GM12878 (cell line): ENCODE measurements around the gene HVCN1. TPM values are rescaled to one million over a fixed set of nuclear protein-coding genes. Genes with fewer than 3 reads are reported as not detected.
"Not testable (repeated sequence)": the region's sequence is repeated elsewhere in the genome, so short reads cannot be mapped to it uniquely, and the experiment has no call there.

ENCODE experiments used
- ATAC-seq: fragments of 200-7000 bp; cut with Tn5 transposase; 3 replicates; pipeline ENCODE4 v1.9.1; 2020; ENCODE audit warnings: mild to moderate bottlenecking, moderate library complexity
- BruUV-seq: library from RNA; stranded (reverse); fragments of 400-500 nt; replicated peaks from 2 replicates; lab custom pipeline; 2021; lab: Mats Ljungman, UMichigan
- CTCF ChIA-PET: fragments of 300-600 bp; sonication (Branson Sonifier 250); formaldehyde crosslinking; extraction: SDS; loops from one replicate; lab custom pipeline; 2021; ENCODE audit warnings: inconsistent platforms; lab: Yijun Ruan, JAX
- POLR2A ChIA-PET: fragments of 350-600 bp; formaldehyde crosslinking; extraction: SDS; loops from one replicate; lab custom pipeline; 2021; ENCODE audit warnings: inconsistent platforms; lab: Charles Lee
- RAD21 ChIA-PET: fragments of 300-600 bp; sonication (Branson Sonifier 250); formaldehyde crosslinking; loops from one replicate; lab custom pipeline; 2023; ENCODE audit warnings: antibody characterized with exemption; ENCODE audit not compliant: unreplicated experiment; lab: Charles Lee
- SMC1A ChIA-PET: fragments of 300-600 bp; sonication (Branson Sonifier 250); formaldehyde crosslinking; loops from one replicate; lab custom pipeline; 2023; ENCODE audit not compliant: unreplicated experiment, uncharacterized antibody; lab: Charles Lee
- DNase-seq: peaks from one replicate; pipeline ENCODE4 v3.0.0-alpha.2; 2011; ENCODE audit warnings: low read depth, low spot score
- FAIRE-seq: peaks from 3 replicates; lab custom pipeline; 2011; peaks lifted over from hg19 to GRCh38; lab: Jason Lieb, UNC
- H2AFZ ChIP-seq: 2 replicates; pipeline ENCODE4 v1.6.0; 2011; ENCODE audit warnings: low read depth, low read length, control low read depth; ENCODE audit not compliant: control insufficient read depth
- H3K27ac ChIP-seq: 2 replicates; pipeline ENCODE4 v1.5.1; 2011; ENCODE audit warnings: control low read depth; ENCODE audit not compliant: control insufficient read depth, insufficient read depth
- H3K27me3 ChIP-seq, 2 experiments: replicated peaks in 1 of 2; 2 replicates each; pipeline versions ENCODE4 v1.6.0 to v1.6.1; 2011; ENCODE audit warnings: low read length in 1 of 2; ENCODE audit not compliant: control insufficient read depth in 2 of 2, insufficient read depth in 2 of 2
- H3K36me3 ChIP-seq, 2 experiments: 2 replicates each; pipeline ENCODE4 v1.5.1; 2011; ENCODE audit warnings: low read length in 1 of 2; ENCODE audit not compliant: control insufficient read depth in 2 of 2, insufficient read depth in 2 of 2
- H3K4me1 ChIP-seq: 2 replicates; pipeline ENCODE4 v1.6.1; 2011; ENCODE audit warnings: mild to moderate bottlenecking, low read length, moderate library complexity, mixed read lengths; ENCODE audit not compliant: control insufficient read depth, insufficient read depth
- H3K4me2 ChIP-seq: 2 replicates; pipeline ENCODE4 v1.6.0; 2011; ENCODE audit warnings: control low read depth; ENCODE audit not compliant: control insufficient read depth, insufficient read depth
- H3K4me3 ChIP-seq: fragments of 200-600 bp; sonication (generic); 2 replicates; pipeline ENCODE4 v1.5.1; 2016
- H3K79me2 ChIP-seq: 2 replicates; pipeline ENCODE4 v1.6.0; 2011; ENCODE audit warnings: low read length; ENCODE audit not compliant: control insufficient read depth, insufficient read depth
- H3K9ac ChIP-seq: 2 replicates; pipeline ENCODE4 v1.8.0; 2011; ENCODE audit warnings: low read length, control low read depth, mixed read lengths; ENCODE audit not compliant: control insufficient read depth, insufficient read depth
- H3K9me3 ChIP-seq: replicated peaks from 3 replicates; pipeline ENCODE4 v1.5.1; 2011; ENCODE audit warnings: mild to moderate bottlenecking, low read length; ENCODE audit not compliant: control insufficient read depth, insufficient read depth
- H4K20me1 ChIP-seq: 2 replicates; pipeline ENCODE4 v1.6.0; 2011; ENCODE audit not compliant: control insufficient read depth, insufficient read depth
- BACH1 ChIP-seq: fragments of 450-650 bp; IDR thresholded peaks from 2 replicates; pipeline ENCODE4 v1.6.1; 2017; ENCODE audit warnings: mild to moderate bottlenecking, borderline replicate concordance
- CBX5 ChIP-seq: sonication (generic); IDR thresholded peaks from 2 replicates; pipeline ENCODE4 v1.6.1; 2016; ENCODE audit warnings: low read depth, moderate library complexity, mild to moderate bottlenecking, inconsistent platforms
- CHD4 ChIP-seq: fragments of 200-600 bp; sonication (generic); IDR thresholded peaks from 2 replicates; pipeline ENCODE4 v1.6.1; 2016; ENCODE audit warnings: mild to moderate bottlenecking
- EED ChIP-seq: sonication (generic); IDR thresholded peaks from 2 replicates; pipeline ENCODE4 v1.6.1; 2016; ENCODE audit warnings: antibody characterized with exemption, low read depth
- MTA3 ChIP-seq: IDR thresholded peaks from 2 replicates; pipeline ENCODE4 v1.6.1; 2012; ENCODE audit warnings: low read length, inconsistent platforms, borderline replicate concordance
- POLR2AphosphoS5 ChIP-seq: IDR thresholded peaks from 2 replicates; pipeline ENCODE4 v1.6.1; 2011; ENCODE audit warnings: mild to moderate bottlenecking, low read length, inconsistent platforms
- POU2F2 ChIP-seq: IDR thresholded peaks from 3 replicates; pipeline ENCODE4 v1.6.1; 2011; ENCODE audit warnings: low read depth, mild to moderate bottlenecking, low read length, borderline replicate concordance
- SRF ChIP-seq, 2 experiments: IDR thresholded peaks; 2 replicates each; pipeline ENCODE4 v1.6.1; 2011; ENCODE audit warnings: low read depth in 2 of 2, low read length in 2 of 2, mild to moderate bottlenecking in 1 of 2, moderate library complexity in 1 of 2
- WGBS: methylation state at CpG from one replicate; pipeline ENCODE4 v1.1.6; 2016; ENCODE audit warnings: low lambda C conversion rate; ENCODE audit not compliant: insufficient replicate concordance, insufficient coverage; ENCODE audit errors: missing lambda C conversion rate; 5-methylcytosine and 5-hydroxymethylcytosine counted together
- in situ Hi-C: fragments of 300-500 bp; cut with MboI; formaldehyde crosslinking; loops from 9 replicates; pipeline ENCODE4 v1.14.3; 2018; ENCODE audit warnings: mixed read lengths
- intact Hi-C: fragments of 100-400 bp; cut with micrococcal nuclease; formaldehyde crosslinking; loops from one replicate; pipeline ENCODE4 v1.14.2; 2022; ENCODE audit not compliant: unreplicated experiment
- polyA plus RNA-seq, 11 experiments: library from polyadenylated mRNA; depleted of rRNA in 4 of 11; unstranded in 6 of 11; stranded (reverse) in 5 of 11; fragments of >200 nt; fragmentation: Nextera tagmentation in 4 of 11; fragmentation: Illumina TruSeq in 1 of 11; extraction: Ambion mirVana in 4 of 11; extraction: Trizol in 1 of 11; gene quantifications; 1 replicate in 1 of 11; 2 replicates in 10 of 11; pipeline versions ENCODE4 v1.2.1 to v1.2.3, GENCODE V29; 2011 to 2016; ENCODE audit warnings: inconsistent platforms in 2 of 11, missing spikeins in 2 of 11, low read depth in 1 of 11
- total RNA-seq, 4 experiments: library from RNA; depleted of rRNA in 3 of 4; stranded (reverse); fragments of >200 nt in 3 of 4; fragmentation: Illumina TruSeq in 1 of 4; extraction: Trizol in 1 of 4; gene quantifications; 2 replicates each; pipeline versions ENCODE4 v1.2.1 to v1.2.3, GENCODE V29; 2013 to 2021

Gene HVCN1
- total and polyA plus RNA-seq, 10 of the 15 experiments (the other 5 are each of a cell fraction or from before 2014, with no cell fraction given): 27.8 to 181 (median 103) TPM

GRCh38 chr12:110654238-110654637 lies 34.7 kb downstream of the HVCN1 start:
- BruUV-seq, H3K27me3 ChIP-seq, FAIRE-seq, H3K9ac ChIP-seq, intact Hi-C loops, H3K4me3 ChIP-seq, H2AFZ ChIP-seq, DNase-seq, in situ Hi-C loops, ATAC-seq, H3K9me3 ChIP-seq, H3K4me1 ChIP-seq, CTCF ChIA-PET, H3K27ac ChIP-seq, H3K4me2 ChIP-seq, H4K20me1 ChIP-seq: not testable (repeated sequence)
- 89% methylated on average over 10 of the region's 10 CpGs for WGBS
- POLR2A ChIA-PET: interaction anchor here (0.7 kb wide), 1 partner anchor 914 kb away, joined by 4 read pairs; no protein-coding TSS in a partner anchor
- Histone ChIP-seq H3K36me3 (peaks cover 37 to 45% of the 10 kb centered on the region in 2 experiments), H3K79me2 (peaks cover 10% of the 10 kb centered on the region)
- TF ChIP-seq SRF (IDR thresholded peaks at IDR 0.05; ENCODE audit: low read depth in 2 of 2, low read length in 2 of 2): peak in 1 of 2 experiments; percentile 65; a peak in 2 of 4 replicates
- 0 out of 3 replicates have a peak, but pooled peaks have one; percentile 14 for TF ChIP-seq POU2F2
- SMC1A ChIA-PET: interaction anchor here (1.2 kb wide), 1 partner anchor 54 kb away, joined by 3 read pairs; no protein-coding TSS in a partner anchor
- RAD21 ChIA-PET: interaction anchor here (0.6 kb wide), 1 partner anchor 23 kb away, joined by 3 read pairs; no protein-coding TSS in a partner anchor

GRCh38 chr12:110649341-110649847 lies 39.5 kb downstream of the HVCN1 start:
- ATAC-seq (no peak), DNase-seq (no peak), FAIRE-seq (no peak)
- intact Hi-C loops (no loop called here), in situ Hi-C loops (no loop called here)
- H2AFZ ChIP-seq: no peak overlapping the region
- RAD21 ChIA-PET: interaction anchor here (1.1 to 1.8 kb wide), 2 partner anchors 29 to 47 kb away, joined by 4 to 5 read pairs; no protein-coding TSS in a partner anchor
- H3K4me1 ChIP-seq: peaks cover 17% of the 10 kb centered on the region
- no peaks in the 10 kb centered on the region for H3K79me2 ChIP-seq
- POLR2A ChIA-PET: interaction anchor here (0.9 to 2.1 kb wide), 6 partner anchors 9 to 30 kb away, joined by 3 to 6 read pairs (median 4); no protein-coding TSS in a partner anchor
- H3K27ac ChIP-seq: no peak overlapping the region
- WGBS: 81% methylated on average over 11 of the region's 11 CpGs
- no peaks in the 10 kb centered on the region for H3K27me3 ChIP-seq
- H3K4me3 ChIP-seq: no peak overlapping the region
- H3K36me3 ChIP-seq: peaks cover 22 to 25% of the 10 kb centered on the region in 2 experiments
- no TSS peak for BruUV-seq
- no peaks in the 10 kb centered on the region for H3K9me3 ChIP-seq
- no peak overlapping the region for H3K4me2 ChIP-seq
- CTCF ChIA-PET: interaction anchor here (0.6 to 3.0 kb wide), 6 partner anchors 9 to 199 kb away, joined by 3 to 12 read pairs (median 4); partner anchors contain the start of gene ARPC3
- no peak overlapping the region for H3K9ac ChIP-seq
- SMC1A ChIA-PET: interaction anchor here (0.7 to 4.5 kb wide), 12 partner anchors 9 to 46 kb away, joined by 3 to 24 read pairs (median 5); partner anchors contain the start of gene TCTN1
- TF ChIP-seq EED: no peak
- TF ChIP-seq CHD4: no peak
- no peak for TF ChIP-seq BACH1
- no peak for TF ChIP-seq CBX5
- TF ChIP-seq SRF (IDR thresholded peaks at IDR 0.05; ENCODE audit: low read depth in 2 of 2, low read length in 2 of 2): no peak
- TF ChIP-seq POU2F2: no peak
- TF ChIP-seq POLR2AphosphoS5: no peak
- no peak for TF ChIP-seq MTA3
- TF ChIP-seq, all 136 proteins: peak for 0
- H4K20me1 ChIP-seq: no peaks in the 10 kb centered on the region
